ENCODE results near the gene COMTD1.
A peak's percentile ranks its signal among the peaks of the same experiment; 100 is the strongest.
"Not testable (repeated sequence)": the region's sequence is repeated elsewhere in the genome, so short reads cannot be mapped to it uniquely, and the experiment has no call there.

Gene COMTD1

DNA sequence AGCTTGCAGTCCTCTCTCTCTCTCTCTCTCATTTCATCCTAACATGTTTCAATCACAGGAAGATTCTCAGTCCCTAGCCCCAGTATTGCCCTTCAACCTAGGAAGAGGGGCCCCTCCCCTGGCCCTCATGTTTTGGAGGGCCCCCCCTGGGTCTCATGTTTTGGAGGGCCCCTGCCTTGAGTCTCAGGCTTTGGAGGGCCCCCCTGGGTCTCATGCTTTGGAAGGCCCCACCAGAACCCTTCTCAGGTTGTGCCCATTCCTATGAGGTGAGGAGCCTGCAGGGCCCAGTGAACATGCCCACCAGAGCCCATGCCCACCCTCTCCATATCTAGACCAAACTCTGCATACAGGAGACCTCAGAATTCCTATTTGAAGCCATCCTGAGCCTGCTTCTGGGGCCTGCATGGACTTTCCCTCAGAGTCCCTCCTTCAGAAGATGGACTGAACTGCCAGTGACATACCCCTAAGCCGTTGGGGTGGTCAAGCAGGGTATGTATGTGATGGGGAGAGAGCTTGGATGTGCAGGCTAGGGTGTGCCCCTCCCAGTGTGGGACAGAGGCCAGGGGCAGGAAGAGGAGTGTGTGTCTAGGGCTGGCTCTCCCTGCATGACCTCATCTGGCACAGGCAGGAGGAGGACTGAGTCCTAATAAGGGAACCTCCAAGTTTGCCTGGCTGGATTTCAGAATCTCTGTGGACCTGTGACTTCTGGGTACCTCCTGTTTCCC, 33.3 kb downstream of the COMTD1 start:
- H3K27ac ChIP-seq (ENCODE audit: low read depth, low read length) = peak overlapping the region; percentile 41

DNA sequence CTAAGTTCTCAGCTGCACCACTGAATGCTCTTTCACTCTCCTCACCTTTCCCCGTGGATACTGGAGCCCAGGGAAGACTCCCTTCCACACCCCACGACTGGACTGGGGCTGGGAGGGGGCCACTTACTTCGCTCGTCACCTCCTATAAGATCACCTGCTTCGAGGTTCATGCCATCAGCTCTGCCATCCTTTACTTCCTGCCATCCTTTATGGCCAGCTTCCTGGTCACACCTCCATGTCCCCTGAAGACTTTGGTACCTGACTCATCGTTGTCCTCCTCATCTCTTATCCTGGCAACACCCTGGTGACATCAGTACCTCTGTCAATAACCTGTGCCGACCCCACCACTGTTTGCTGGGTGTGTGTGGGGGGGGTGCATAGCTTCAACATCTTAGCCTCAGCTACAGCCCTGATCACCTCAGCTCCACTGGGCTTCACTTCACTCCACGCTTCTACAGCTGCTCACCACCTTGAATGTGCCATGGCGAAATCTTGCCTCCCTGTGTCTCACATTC, 33.9 kb downstream of the COMTD1 start:
- H3K27me3 ChIP-seq (ENCODE audit: control insufficient read depth in 1 of 2, insufficient read depth in 2 of 2, low read length in 2 of 2) = no peaks in the 10 kb centered on the region
- no peaks in the 10 kb centered on the region for H3K9me3 ChIP-seq (ENCODE audit: low read length)
- H3K4me3 ChIP-seq (ENCODE audit: low read depth in 1 of 2, low read length in 2 of 2) = no peak overlapping the region
- no peak overlapping the region for H3K27ac ChIP-seq (ENCODE audit: low read depth, low read length)
- no peaks in the 10 kb centered on the region for H3K36me3 ChIP-seq (ENCODE audit: insufficient read depth, low read length)
- no peak overlapping the region for H3K9ac ChIP-seq (ENCODE audit: low read length)
- peaks cover 19% of the 10 kb centered on the region for H3K4me1 ChIP-seq (ENCODE audit: insufficient read depth, low read length)

More for the DNA sequence above, 33.3 kb downstream of the COMTD1 start:
- H3K4me1 ChIP-seq (ENCODE audit: insufficient read depth, low read length) = peaks cover 20% of the 10 kb centered on the region
- no peaks in the 10 kb centered on the region for H3K9me3 ChIP-seq (ENCODE audit: low read length)
- no peaks in the 10 kb centered on the region for H3K27me3 ChIP-seq (ENCODE audit: control insufficient read depth in 1 of 2, insufficient read depth in 2 of 2, low read length in 2 of 2)
- no peaks in the 10 kb centered on the region for H3K36me3 ChIP-seq (ENCODE audit: insufficient read depth, low read length)
- H3K9ac ChIP-seq (ENCODE audit: low read length) = no peak overlapping the region
- no peak overlapping the region for H3K4me3 ChIP-seq (ENCODE audit: low read depth in 1 of 2, low read length in 2 of 2)

DNA sequence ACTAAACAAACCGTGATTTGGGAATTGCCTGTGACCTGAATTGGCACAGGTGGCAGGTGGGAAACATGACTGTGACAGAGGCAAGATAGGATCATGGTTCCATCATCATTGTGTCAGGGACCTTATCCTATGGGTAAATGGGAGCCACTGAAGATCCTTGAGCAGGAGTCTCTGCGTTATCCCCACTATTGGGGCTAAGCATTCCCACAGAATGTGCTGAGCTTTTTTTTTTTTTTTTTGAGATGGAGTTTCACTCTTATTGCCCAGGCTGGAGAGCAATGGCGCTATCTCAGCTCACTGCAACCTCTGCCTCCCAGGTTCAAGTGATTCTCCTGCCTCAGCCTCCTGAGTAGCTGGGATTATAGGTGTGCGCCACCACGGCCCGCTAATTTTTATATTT, 35.8 kb downstream of the COMTD1 start:
- not testable (repeated sequence) for H3K36me3 ChIP-seq (ENCODE audit: insufficient read depth, low read length); H3K9me3 ChIP-seq (ENCODE audit: low read length); H3K27ac ChIP-seq (ENCODE audit: low read depth, low read length); H3K4me3 ChIP-seq (ENCODE audit: low read depth in 1 of 2, low read length in 2 of 2); H3K9ac ChIP-seq (ENCODE audit: low read length); H3K27me3 ChIP-seq (ENCODE audit: control insufficient read depth in 1 of 2, insufficient read depth in 2 of 2, low read length in 2 of 2)
- peaks cover 19% of the 10 kb centered on the region for H3K4me1 ChIP-seq (ENCODE audit: insufficient read depth, low read length)

DNA sequence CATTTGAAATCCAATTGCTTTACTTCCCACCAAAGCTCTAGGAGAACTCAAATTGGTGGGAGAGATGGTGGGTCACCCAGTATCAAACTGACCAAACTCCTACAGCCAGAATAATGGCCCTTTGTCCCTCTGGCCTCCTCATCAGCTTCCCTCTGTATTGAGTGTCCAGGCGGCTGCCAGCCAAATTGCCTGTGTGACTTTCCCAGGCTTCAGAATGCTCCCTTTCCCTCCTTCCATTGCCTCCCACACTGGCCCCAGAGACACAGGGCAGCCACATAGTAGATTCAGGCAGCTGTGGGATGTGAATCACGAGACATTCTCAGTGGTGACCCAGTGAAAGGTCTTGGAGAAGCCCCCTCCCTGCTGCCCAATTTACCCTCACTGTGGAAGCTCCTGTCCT, 37.9 kb downstream of the COMTD1 start:
- no peaks in the 10 kb centered on the region for H3K36me3 ChIP-seq (ENCODE audit: insufficient read depth, low read length)
- no peak overlapping the region for H3K27ac ChIP-seq (ENCODE audit: low read depth, low read length)
- H3K9me3 ChIP-seq (ENCODE audit: low read length) = no peaks in the 10 kb centered on the region
- H3K9ac ChIP-seq (ENCODE audit: low read length) = no peak overlapping the region
- H3K4me1 ChIP-seq (ENCODE audit: insufficient read depth, low read length) = peaks cover 15% of the 10 kb centered on the region
- H3K27me3 ChIP-seq (ENCODE audit: control insufficient read depth in 1 of 2, insufficient read depth in 2 of 2, low read length in 2 of 2) = no peaks in the 10 kb centered on the region
- no peak overlapping the region for H3K4me3 ChIP-seq (ENCODE audit: low read depth in 1 of 2, low read length in 2 of 2)

DNA sequence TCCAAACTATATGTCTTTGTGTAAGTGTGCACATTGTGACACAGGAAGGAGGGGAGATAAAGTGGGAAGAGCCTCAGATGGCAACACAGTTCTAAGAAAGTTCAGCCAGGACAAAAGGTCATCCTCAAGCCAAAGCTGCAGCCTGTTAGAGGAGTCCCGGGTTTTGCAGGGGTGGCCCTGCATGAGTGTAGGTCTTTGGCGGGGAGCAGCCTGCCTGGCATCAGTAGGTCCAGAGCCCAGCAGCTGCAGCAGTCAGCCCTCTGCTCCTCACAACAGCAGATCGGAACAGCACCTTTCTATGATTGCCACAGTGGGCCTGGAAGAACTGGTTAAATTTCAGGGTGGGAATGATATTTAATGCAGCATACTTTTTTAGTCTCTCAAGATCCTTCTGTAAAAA, 38.7 kb downstream of the COMTD1 start:
- Histone ChIP-seq H3K27ac (ENCODE audit: low read depth, low read length) (no peak overlapping the region), H3K27me3 (ENCODE audit: control insufficient read depth in 1 of 2, insufficient read depth in 2 of 2, low read length in 2 of 2) (no peaks in the 10 kb centered on the region), H3K36me3 (ENCODE audit: insufficient read depth, low read length) (no peaks in the 10 kb centered on the region), H3K9me3 (ENCODE audit: low read length) (no peaks in the 10 kb centered on the region), H3K4me3 (ENCODE audit: low read depth in 1 of 2, low read length in 2 of 2) (no peak overlapping the region), H3K9ac (ENCODE audit: low read length) (no peak overlapping the region), H3K4me1 (ENCODE audit: insufficient read depth, low read length) (peaks cover 10% of the 10 kb centered on the region)

DNA sequence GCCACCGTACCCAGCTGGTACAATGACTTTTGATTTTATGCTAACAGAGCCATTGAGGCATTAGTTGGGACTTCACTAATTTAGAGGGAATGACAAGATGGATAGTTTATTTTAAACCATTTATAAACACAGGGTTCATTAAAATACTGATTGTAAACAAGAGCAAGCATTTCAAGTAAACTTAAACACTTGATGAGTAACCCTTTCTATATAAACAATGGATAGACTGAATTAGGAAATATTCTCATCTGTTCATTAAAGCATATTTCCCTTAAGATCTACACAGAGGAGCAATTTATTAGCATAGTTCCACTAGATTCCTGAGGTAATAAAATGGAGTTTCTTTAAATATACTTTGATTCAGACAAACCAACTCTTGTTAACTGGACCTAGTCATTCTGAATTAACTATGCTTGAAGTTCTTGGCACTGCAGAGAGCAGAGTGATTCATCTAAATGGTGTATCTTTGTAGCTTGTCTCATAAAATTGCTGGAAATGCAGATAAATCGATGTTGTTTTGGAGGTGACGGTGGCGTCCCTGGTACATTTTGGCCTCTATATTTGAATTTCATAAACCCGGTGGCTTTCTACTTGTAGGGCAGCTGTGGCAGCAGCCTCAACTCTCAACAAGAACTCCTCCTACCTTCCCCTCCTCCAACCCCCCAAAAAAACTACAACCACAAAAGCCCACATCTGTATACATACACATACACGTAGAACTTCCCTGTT, 40.6 kb downstream of the COMTD1 start:
- H3K9me3 ChIP-seq (ENCODE audit: low read length) = no peaks in the 10 kb centered on the region
- H3K27me3 ChIP-seq (ENCODE audit: control insufficient read depth in 1 of 2, insufficient read depth in 2 of 2, low read length in 2 of 2) = no peaks in the 10 kb centered on the region
- H3K9ac ChIP-seq (ENCODE audit: low read length) = no peak overlapping the region
- peaks cover 9% of the 10 kb centered on the region for H3K4me1 ChIP-seq (ENCODE audit: insufficient read depth, low read length)
- no peak overlapping the region for H3K4me3 ChIP-seq (ENCODE audit: low read depth in 1 of 2, low read length in 2 of 2)
- no peaks in the 10 kb centered on the region for H3K36me3 ChIP-seq (ENCODE audit: insufficient read depth, low read length)
- H3K27ac ChIP-seq (ENCODE audit: low read depth, low read length) = peak overlapping the region; percentile 78

DNA sequence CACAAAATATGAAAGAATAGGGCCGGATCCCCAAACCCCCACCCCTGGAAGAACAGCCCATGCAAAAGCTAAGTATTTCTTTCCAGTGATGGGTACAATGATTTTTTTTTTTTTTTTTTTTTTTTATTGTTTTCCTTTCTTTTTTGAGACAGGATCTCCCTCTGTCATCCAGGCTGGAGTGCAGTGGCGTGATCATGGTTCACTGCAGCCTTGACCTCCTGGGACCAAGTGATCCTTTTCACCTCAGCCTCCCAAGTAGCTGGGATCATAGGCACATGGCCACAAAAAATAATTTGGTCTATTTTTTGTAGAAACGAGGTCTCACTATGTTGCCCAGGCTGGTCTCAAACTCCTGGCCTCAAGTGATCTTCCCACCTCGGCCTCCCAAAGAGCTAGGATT, 41.1 kb downstream of the COMTD1 start:
- H3K9me3 ChIP-seq (ENCODE audit: low read length); H3K4me3 ChIP-seq (ENCODE audit: low read depth in 1 of 2, low read length in 2 of 2); H3K4me1 ChIP-seq (ENCODE audit: insufficient read depth, low read length); H3K27me3 ChIP-seq (ENCODE audit: control insufficient read depth in 1 of 2, insufficient read depth in 2 of 2, low read length in 2 of 2); H3K36me3 ChIP-seq (ENCODE audit: insufficient read depth, low read length); H3K9ac ChIP-seq (ENCODE audit: low read length): not testable (repeated sequence)
- peak overlapping the region; percentile 78 for H3K27ac ChIP-seq (ENCODE audit: low read depth, low read length)

DNA sequence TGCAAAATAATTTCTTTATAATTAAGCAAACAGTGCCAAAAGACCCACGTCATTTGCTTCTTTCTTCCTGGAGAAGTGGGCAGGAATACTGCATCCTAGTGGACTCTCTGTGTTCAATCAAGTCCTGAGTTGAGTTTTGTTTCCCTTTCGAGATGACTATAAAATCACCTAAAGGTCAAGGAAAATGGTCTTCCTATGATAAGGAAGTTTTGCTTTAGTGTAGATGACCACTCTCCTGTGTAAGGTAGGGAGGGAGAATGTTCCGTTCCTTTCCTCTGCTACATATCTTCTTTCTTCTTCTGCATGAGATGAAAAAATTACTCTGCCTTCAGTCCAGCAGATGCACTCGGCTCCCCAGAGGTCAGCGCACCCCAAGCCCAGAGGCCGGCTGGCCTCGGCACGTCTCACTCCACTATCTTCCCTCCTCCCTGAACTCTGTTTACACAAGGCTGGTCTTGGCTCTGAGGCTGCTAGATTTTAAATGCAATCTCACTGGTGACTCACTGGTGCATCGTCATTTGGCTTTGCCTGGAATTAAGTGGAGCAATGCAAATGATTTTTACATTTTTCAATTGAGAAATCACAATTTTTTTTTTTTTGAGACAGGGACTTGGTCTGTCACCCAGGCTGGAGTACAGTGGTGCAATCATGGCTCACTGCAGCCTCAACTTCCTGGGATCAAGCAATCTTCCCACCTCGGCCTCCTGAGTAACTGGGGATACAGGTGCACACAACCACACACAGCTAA, 43.8 kb downstream of the COMTD1 start:
- no peaks in the 10 kb centered on the region for H3K36me3 ChIP-seq (ENCODE audit: insufficient read depth, low read length)
- H3K27me3 ChIP-seq (ENCODE audit: control insufficient read depth in 1 of 2, insufficient read depth in 2 of 2, low read length in 2 of 2) = no peaks in the 10 kb centered on the region
- H3K9me3 ChIP-seq (ENCODE audit: low read length) = no peaks in the 10 kb centered on the region
- H3K4me3 ChIP-seq (ENCODE audit: low read depth in 1 of 2, low read length in 2 of 2) = peak overlapping the region in 1 of 2 donors; percentile 12
- H3K9ac ChIP-seq (ENCODE audit: low read length) = no peak overlapping the region
- H3K4me1 ChIP-seq (ENCODE audit: insufficient read depth, low read length) = peaks cover 9% of the 10 kb centered on the region
- peak overlapping the region; percentile 5 for H3K27ac ChIP-seq (ENCODE audit: low read depth, low read length)

DNA sequence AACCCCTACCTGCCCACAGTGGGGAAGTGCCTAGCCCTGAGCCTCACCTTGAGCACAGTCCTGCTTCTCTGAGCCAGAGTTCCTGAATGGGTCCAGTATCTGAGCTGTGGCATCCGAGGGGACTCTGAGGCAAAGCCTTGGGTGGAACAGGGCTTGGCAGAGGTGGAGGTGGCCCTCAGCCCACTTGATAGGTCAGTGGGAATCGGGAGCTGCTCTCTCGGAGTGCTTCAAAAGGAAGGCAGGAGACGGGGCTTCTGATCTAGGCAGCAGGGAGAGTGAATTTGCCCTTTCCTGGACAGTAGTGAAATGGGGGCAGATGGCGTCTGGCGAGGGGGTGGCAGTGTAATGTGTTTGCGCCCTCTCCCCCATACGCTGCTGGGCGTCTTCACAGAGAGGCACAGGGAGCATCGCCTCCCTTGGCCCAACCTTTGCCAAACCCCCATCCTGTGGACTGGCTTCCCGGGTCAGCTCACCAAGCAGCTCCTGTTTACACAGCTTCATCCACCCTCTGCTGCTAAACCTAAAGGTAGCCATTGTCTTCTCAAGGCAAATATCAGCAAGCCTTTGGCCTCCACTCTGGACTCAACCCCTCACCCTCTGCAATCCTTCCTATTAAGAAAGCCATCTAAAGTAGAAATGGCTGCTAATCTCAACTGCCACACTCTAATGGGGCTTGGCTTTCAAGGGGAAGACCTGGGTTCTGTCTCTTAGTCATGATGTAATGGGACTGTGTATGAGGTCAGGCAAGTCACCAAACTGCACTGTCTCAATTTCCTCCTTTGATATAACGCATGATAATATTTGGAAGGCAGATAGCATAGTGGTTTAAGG, 46.3 kb downstream of the COMTD1 start:
- H3K9ac ChIP-seq (ENCODE audit: low read length) = no peak overlapping the region
- H3K9me3 ChIP-seq (ENCODE audit: low read length) = no peaks in the 10 kb centered on the region
- H3K4me3 ChIP-seq (ENCODE audit: low read depth in 1 of 2, low read length in 2 of 2) = no peak overlapping the region
- H3K36me3 ChIP-seq (ENCODE audit: insufficient read depth, low read length) = no peaks in the 10 kb centered on the region
- H3K27me3 ChIP-seq (ENCODE audit: control insufficient read depth in 1 of 2, insufficient read depth in 2 of 2, low read length in 2 of 2) = no peaks in the 10 kb centered on the region
- H3K27ac ChIP-seq (ENCODE audit: low read depth, low read length) = no peak overlapping the region
- H3K4me1 ChIP-seq (ENCODE audit: insufficient read depth, low read length) = peaks cover 9% of the 10 kb centered on the region

DNA sequence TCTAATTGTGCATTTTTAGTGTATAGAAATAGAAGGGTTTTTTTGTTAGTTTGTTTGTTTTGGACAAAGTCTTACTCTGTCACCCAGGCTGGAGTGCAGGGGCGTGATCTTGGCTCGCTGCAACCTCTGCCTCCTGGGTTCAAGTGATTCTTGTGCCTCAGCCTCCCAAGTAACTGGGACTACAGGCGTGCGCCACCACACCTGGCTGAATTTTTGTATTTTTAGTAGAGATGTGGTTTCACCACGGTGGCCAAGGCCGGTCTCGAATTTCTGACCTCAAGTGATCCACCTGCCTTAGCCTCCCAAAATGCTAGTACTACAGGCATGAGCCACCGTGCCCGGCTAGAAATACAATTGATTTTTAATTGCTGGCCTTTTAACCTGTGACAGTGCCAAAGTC, 47.2 kb downstream of the COMTD1 start:
- not testable (repeated sequence) for H3K27ac ChIP-seq (ENCODE audit: low read depth, low read length); H3K36me3 ChIP-seq (ENCODE audit: insufficient read depth, low read length); H3K4me1 ChIP-seq (ENCODE audit: insufficient read depth, low read length)

DNA sequence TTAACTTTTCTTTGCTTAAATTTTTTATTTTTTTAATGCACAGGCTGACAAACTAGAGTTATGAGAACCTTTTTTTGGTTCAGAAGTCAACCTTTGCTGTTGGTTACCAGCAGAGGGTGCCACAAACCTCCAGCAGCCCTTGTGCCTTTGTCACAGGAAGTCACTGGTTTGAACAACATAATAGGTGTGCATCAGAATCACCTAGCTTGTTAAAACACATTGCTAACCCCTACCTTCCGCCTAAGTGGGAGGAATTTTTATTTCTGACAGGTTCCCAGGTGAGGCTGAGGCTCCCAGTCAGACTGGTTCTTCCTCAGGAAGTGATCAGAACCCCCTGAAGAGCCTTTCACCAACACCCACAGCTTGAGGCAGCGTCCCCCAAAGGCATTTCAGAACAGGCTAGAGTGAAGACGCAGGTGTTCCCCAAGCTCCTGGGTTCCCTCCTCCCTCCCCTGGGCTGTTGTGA, 47.8 kb downstream of the COMTD1 start:
- Histone ChIP-seq H3K9me3 (ENCODE audit: low read length) (no peaks in the 10 kb centered on the region), H3K27me3 (ENCODE audit: control insufficient read depth in 1 of 2, insufficient read depth in 2 of 2, low read length in 2 of 2) (no peaks in the 10 kb centered on the region), H3K27ac (ENCODE audit: low read depth, low read length) (no peak overlapping the region), H3K4me3 (ENCODE audit: low read depth in 1 of 2, low read length in 2 of 2) (no peak overlapping the region), H3K9ac (ENCODE audit: low read length) (no peak overlapping the region), H3K36me3 (ENCODE audit: insufficient read depth, low read length) (no peaks in the 10 kb centered on the region), H3K4me1 (ENCODE audit: insufficient read depth, low read length) (peaks cover 9% of the 10 kb centered on the region)

More for the DNA sequence above, 47.2 kb downstream of the COMTD1 start:
- not testable (repeated sequence) for H3K4me3 ChIP-seq (ENCODE audit: low read depth in 1 of 2, low read length in 2 of 2); H3K9me3 ChIP-seq (ENCODE audit: low read length); H3K27me3 ChIP-seq (ENCODE audit: control insufficient read depth in 1 of 2, insufficient read depth in 2 of 2, low read length in 2 of 2); H3K9ac ChIP-seq (ENCODE audit: low read length)
